ENCODE results near the gene GRPEL1. TPM values are rescaled to one million over a fixed set of nuclear protein-coding genes. Genes with fewer than 3 reads are reported as not detected.

GRPEL1 gene
- total and polyA plus RNA-seq, 2 of the 8 experiments (the other 6 are each of a cell fraction or from before 2014, with no cell fraction given): 13.5 to 39.9 TPM

- H3K18ac ChIP-seq (ENCODE audit: extremely low read depth, low read length): no peak overlapping the region
- no peak overlapping the region for H2AFZ ChIP-seq (ENCODE audit: low read length)
- no peak overlapping the region for H3K56ac ChIP-seq (replicated peaks; ENCODE audit: insufficient read length, low read depth, low read length)
- H2BK15ac ChIP-seq (ENCODE audit: low read length): no peak overlapping the region
- H3K79me1 ChIP-seq (ENCODE audit: low read depth, low read length): peaks cover 3% of the 10 kb centered on the region
- FAIRE-seq: no peak
- H3K4ac ChIP-seq (replicated peaks; ENCODE audit: insufficient read length, low read depth, low read length): no peak overlapping the region
- peaks cover 10% of the 10 kb centered on the region; the same call in 1 of the 2 replicates for H3K23me2 ChIP-seq (ENCODE audit: low read depth, low read length)
- 92% methylated on average over 12 of the region's 12 CpGs; no CpG with 5 or more reads in 1 of the 2 experiments for WGBS, 2 experiments (ENCODE audit: extremely low coverage in 1 of 2, insufficient coverage in 1 of 2, insufficient read length in 1 of 2, insufficient replicate concordance in 2 of 2, low coverage in 1 of 2, low lambda C conversion rate in 2 of 2, missing lambda C conversion rate in 1 of 2)
- H4K5ac ChIP-seq (ENCODE audit: insufficient read length, low read depth, low read length): no peak overlapping the region
- H3K23ac ChIP-seq (ENCODE audit: insufficient read length): no peak overlapping the region
- no peak overlapping the region for H3K9ac ChIP-seq (replicated peaks in 1 of 4; ENCODE audit: extremely low read depth in 1 of 4, low read depth in 3 of 4, low read length in 3 of 4)
- H4K91ac ChIP-seq (replicated peaks; ENCODE audit: insufficient read length, low read length): no peak overlapping the region
- no peak overlapping the region for H3K4me2 ChIP-seq (ENCODE audit: insufficient read depth in 1 of 2, low read depth in 2 of 2, low read length in 2 of 2)
- H3K4me3 ChIP-seq (ENCODE audit: extremely low read depth in 1 of 4, insufficient read depth in 2 of 4, low read depth in 3 of 4, low read length in 4 of 4): no peak overlapping the region
- H2BK12ac ChIP-seq (ENCODE audit: low read depth, low read length): no peak overlapping the region
- H3K4me1 ChIP-seq (replicated peaks in 1 of 4; ENCODE audit: control insufficient read depth in 3 of 4, insufficient read depth in 4 of 4, low read length in 3 of 4): no peaks in the 10 kb centered on the region; a peak in 1 of 7 replicates
- H3K14ac ChIP-seq (ENCODE audit: insufficient read length): no peak overlapping the region
- no peak overlapping the region for H2BK5ac ChIP-seq (ENCODE audit: low read depth, low read length)
- H4K20me1 ChIP-seq (replicated peaks in 1 of 2; ENCODE audit: control insufficient read depth in 1 of 2, insufficient read depth in 2 of 2, low read length in 2 of 2): peaks cover 4 to 27% of the 10 kb centered on the region in 2 experiments
- H3K36me3 ChIP-seq (ENCODE audit: control insufficient read depth in 2 of 4, insufficient read depth in 4 of 4, low read length in 3 of 4): peaks cover 0 to 27% (median 6%) of the 10 kb centered on the region in 4 experiments; a peak in 5 of 8 replicates
- no peaks in the 10 kb centered on the region for H3K27me3 ChIP-seq (replicated peaks in 1 of 4; ENCODE audit: control insufficient read depth in 3 of 4, extremely low read depth in 1 of 4, insufficient read depth in 3 of 4, low read length in 3 of 4)
- no peak overlapping the region for H2BK120ac ChIP-seq (replicated peaks; ENCODE audit: low read depth, low read length)
- ChIA-PET CTCF (ENCODE audit: partially characterized antibody) (interaction anchor here (0.7 to 1.7 kb wide), 7 partner anchors 8 to 117 kb away, joined by 3 to 7 read pairs (median 3); no protein-coding TSS in a partner anchor), POLR2A (ENCODE audit: partially characterized antibody) (interaction anchor here (1.4 kb wide), 1 partner anchor 8 kb away, joined by 3 read pairs; no protein-coding TSS in a partner anchor)
- no peak overlapping the region for H2BK20ac ChIP-seq (ENCODE audit: low read length)
- peak overlapping the region; percentile 57; the same call in 1 of the 2 replicates for H4K8ac ChIP-seq (ENCODE audit: extremely low read depth, insufficient read depth, low read length)
- H2AK5ac ChIP-seq (ENCODE audit: low read depth, low read length): no peak overlapping the region
- H3K9me3 ChIP-seq (ENCODE audit: insufficient read depth in 2 of 2, low read depth in 1 of 2, low read length in 1 of 2): no peaks in the 10 kb centered on the region
- no peaks in the 10 kb centered on the region for H3K79me2 ChIP-seq (ENCODE audit: control insufficient read depth in 1 of 2, insufficient read depth in 2 of 2, low read length in 2 of 2)
- H3K27ac ChIP-seq (ENCODE audit: low read depth, low read length): no peak overlapping the region
- no peak for DNase-seq (ENCODE audit: low read depth in 1 of 2, low spot score in 2 of 2)
- TF ChIP-seq RFX5 (IDR thresholded peaks at IDR 0.05; ENCODE audit: borderline replicate concordance, low read depth, low read length): no peak
- TF ChIP-seq MAX (IDR thresholded peaks at IDR 0.05): no peak
- no peak for TF ChIP-seq JUN (IDR thresholded peaks at IDR 0.05; ENCODE audit: low read depth, low read length)
- no peak for TF ChIP-seq CHD2 (IDR thresholded peaks at IDR 0.05; ENCODE audit: low read length)
- TF ChIP-seq ATF2 (IDR thresholded peaks at IDR 0.05; ENCODE audit: low read length): no peak
- TF ChIP-seq CHD1 (IDR thresholded peaks at IDR 0.05; ENCODE audit: low read depth, low read length): no peak
- no peak for TF ChIP-seq SP1 (IDR thresholded peaks at IDR 0.05; ENCODE audit: low read depth, low read length)
- TF ChIP-seq KDM4A (IDR thresholded peaks at IDR 0.05; ENCODE audit: low read depth, low read length, severe bottlenecking): no peak
- no peak for TF ChIP-seq NANOG (IDR thresholded peaks at IDR 0.05; ENCODE audit: insufficient read depth, low read depth, low read length, poor library complexity, severe bottlenecking)
- TF ChIP-seq HDAC2 (IDR thresholded peaks at IDR 0.05; ENCODE audit: borderline replicate concordance in 1 of 2, low read depth in 2 of 2, low read length in 2 of 2): no peak
- TF ChIP-seq YY1 (IDR thresholded peaks at IDR 0.05; ENCODE audit: low read depth, low read length): no peak
- no peak for TF ChIP-seq TEAD4 (IDR thresholded peaks at IDR 0.05; ENCODE audit: low read depth, low read length)
Measured at GRCh38 chr4:7023901-7024300, 44.0 kb downstream of the GRPEL1 start.
